Measurements from ENCODE around the gene NUB1. TPM values are rescaled to one million over a fixed set of nuclear protein-coding genes. Genes with fewer than 3 reads are reported as not detected.

NUB1 gene
- total RNA-seq, 2 donors from 2014 or later, result 42.3 to 55.2 TPM

DNA sequence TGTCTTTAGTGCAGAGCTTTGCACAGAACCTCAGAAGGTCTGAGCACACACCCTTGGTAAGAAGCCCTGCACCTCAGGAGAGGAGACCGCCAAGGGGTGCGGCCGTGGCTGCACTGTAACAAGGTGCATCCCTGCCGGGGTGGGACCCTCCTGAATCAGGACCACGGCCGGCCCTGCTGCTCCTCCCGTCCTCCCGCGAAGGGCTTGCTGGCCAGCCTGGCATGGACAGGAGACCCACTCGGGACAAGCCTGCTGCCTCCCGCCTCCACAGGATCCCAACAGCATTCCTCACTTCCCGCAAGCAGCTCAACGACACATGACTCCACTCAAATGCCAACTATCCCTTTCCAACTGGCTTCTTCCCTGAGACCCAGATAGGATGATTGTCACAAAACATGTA lies 55.4 kb downstream of the NUB1 start:
- DNase-seq, result no peak
- intact Hi-C loops (cut with DNase I), result no loop called here
- H3K9me3 ChIP-seq, result no peaks in the 10 kb centered on the region
- H3K27me3 ChIP-seq, result no peaks in the 10 kb centered on the region
- no peak overlapping the region for H3K27ac ChIP-seq
- H3K4me1 ChIP-seq, result no peaks in the 10 kb centered on the region
- H3K36me3 ChIP-seq, result no peaks in the 10 kb centered on the region
- no peak overlapping the region for H3K9ac ChIP-seq (ENCODE audit: low read depth in 2 of 2, low read length in 2 of 2)
- no peak overlapping the region for H3K4me3 ChIP-seq
- TF ChIP-seq, protein P1, sequence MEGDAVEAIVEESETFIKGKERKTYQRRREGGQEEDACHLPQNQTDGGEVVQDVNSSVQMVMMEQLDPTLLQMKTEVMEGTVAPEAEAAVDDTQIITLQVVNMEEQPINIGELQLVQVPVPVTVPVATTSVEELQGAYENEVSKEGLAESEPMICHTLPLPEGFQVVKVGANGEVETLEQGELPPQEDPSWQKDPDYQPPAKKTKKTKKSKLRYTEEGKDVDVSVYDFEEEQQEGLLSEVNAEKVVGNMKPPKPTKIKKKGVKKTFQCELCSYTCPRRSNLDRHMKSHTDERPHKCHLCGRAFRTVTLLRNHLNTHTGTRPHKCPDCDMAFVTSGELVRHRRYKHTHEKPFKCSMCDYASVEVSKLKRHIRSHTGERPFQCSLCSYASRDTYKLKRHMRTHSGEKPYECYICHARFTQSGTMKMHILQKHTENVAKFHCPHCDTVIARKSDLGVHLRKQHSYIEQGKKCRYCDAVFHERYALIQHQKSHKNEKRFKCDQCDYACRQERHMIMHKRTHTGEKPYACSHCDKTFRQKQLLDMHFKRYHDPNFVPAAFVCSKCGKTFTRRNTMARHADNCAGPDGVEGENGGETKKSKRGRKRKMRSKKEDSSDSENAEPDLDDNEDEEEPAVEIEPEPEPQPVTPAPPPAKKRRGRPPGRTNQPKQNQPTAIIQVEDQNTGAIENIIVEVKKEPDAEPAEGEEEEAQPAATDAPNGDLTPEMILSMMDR (IDR thresholded peaks at IDR 0.05), result no peak

DNA sequence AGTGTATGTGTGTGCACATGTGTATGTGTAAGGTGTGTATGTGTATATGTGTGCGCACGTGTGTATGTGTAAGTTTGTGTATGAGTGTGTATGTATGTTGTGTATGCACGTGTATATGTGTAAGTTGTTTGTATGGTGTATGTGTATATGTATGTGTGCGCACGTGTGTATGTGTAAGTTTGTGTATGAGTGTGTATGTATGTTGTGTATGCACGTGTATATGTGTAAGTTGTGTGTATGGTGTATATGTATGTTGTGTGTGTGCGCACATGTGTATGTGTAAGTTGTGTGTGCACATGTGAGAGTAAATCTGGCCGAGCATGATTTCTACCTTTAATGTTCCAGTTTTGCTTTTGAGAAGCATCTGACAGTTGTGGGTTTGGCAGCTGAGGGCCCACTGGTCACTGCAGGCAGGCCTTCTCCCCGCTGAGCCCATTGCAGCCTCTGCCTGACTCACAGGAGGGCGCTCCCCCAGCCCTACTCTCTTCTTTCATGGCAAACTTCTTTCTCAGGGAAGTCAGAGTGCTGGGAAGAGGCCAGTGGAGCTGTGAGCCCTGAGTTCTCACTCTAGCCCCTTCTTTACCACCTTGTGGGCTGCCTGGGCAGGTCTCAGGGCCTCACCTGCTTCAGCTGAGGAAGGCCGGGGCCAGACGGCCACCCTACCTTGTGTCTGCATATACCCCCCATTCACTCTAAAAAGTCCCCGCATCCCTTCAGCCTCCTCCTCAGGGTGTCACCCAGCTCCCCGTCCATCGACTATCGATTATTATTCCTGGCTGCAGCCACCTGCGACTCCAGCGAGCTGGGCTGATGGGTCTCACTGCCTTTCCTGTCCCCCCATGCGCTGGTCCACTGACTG lies 57.1 kb downstream of the NUB1 start:
- DNase-seq, result no peak
- intact Hi-C loops (cut with DNase I), result no loop called here
- H3K9ac ChIP-seq (ENCODE audit: low read depth in 2 of 2, low read length in 2 of 2), result no peak overlapping the region
- H3K27ac ChIP-seq, result no peak overlapping the region
- no peak overlapping the region for H3K4me3 ChIP-seq
- TF ChIP-seq, protein P1 (IDR thresholded peaks at IDR 0.05), result no peak
- H3K27me3 ChIP-seq, result no peaks in the 10 kb centered on the region
- no peaks in the 10 kb centered on the region for H3K9me3 ChIP-seq
- no peaks in the 10 kb centered on the region for H3K36me3 ChIP-seq
- H3K4me1 ChIP-seq, result no peaks in the 10 kb centered on the region

DNA sequence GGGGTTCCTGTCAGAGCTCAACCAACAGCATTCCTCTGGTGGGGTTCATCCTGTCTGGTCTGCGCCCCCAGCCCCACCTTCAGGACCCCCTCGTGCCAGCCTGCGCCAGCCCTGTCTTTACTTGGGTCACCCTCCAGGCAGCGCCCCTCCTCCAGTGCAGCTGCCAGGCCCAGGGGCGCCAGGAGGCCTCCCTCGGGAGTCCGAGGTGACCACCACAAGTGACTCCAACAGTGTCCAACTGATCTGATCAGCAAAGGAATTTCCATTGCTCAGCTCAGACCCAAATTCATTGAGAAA lies 57.6 kb downstream of the NUB1 start:
- Histone ChIP-seq H3K27ac (no peak overlapping the region), H3K9me3 (no peaks in the 10 kb centered on the region), H3K9ac (ENCODE audit: low read depth in 2 of 2, low read length in 2 of 2) (no peak overlapping the region), H3K4me1 (no peaks in the 10 kb centered on the region), H3K27me3 (no peaks in the 10 kb centered on the region), H3K4me3 (no peak overlapping the region), H3K36me3 (no peaks in the 10 kb centered on the region)
- intact Hi-C loops (cut with DNase I), result no loop called here
- no peak for DNase-seq
- TF ChIP-seq, protein P1 (IDR thresholded peaks at IDR 0.05), result no peak

DNA sequence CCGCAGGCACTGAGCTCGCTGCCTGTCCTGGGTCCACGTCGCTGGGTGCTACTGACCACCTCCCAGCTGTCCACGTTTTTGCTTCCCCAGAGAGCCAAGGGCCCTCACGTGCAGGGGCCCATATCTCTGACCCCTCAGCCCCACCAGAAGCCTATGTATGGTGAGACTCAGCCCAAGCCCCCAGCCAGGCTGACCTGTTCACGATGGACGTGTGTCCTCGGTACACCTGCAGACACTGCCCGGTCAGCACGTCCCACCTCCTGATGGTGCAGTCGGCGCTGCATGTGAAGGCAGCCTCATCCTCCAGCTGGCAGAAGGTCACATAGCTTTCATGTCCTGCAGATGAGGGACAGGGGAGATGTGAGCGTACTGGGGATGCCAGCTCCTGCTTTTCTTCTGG lies 58.3 kb downstream of the NUB1 start:
- Histone ChIP-seq H3K9ac (ENCODE audit: low read depth in 2 of 2, low read length in 2 of 2) (no peak overlapping the region), H3K36me3 (no peaks in the 10 kb centered on the region), H3K4me3 (no peak overlapping the region), H3K4me1 (no peaks in the 10 kb centered on the region), H3K27ac (no peak overlapping the region), H3K27me3 (no peaks in the 10 kb centered on the region), H3K9me3 (no peaks in the 10 kb centered on the region)
- DNase-seq, result no peak
- intact Hi-C loops (cut with DNase I), result no loop called here
- TF ChIP-seq, protein P1 (IDR thresholded peaks at IDR 0.05), result no peak

DNA sequence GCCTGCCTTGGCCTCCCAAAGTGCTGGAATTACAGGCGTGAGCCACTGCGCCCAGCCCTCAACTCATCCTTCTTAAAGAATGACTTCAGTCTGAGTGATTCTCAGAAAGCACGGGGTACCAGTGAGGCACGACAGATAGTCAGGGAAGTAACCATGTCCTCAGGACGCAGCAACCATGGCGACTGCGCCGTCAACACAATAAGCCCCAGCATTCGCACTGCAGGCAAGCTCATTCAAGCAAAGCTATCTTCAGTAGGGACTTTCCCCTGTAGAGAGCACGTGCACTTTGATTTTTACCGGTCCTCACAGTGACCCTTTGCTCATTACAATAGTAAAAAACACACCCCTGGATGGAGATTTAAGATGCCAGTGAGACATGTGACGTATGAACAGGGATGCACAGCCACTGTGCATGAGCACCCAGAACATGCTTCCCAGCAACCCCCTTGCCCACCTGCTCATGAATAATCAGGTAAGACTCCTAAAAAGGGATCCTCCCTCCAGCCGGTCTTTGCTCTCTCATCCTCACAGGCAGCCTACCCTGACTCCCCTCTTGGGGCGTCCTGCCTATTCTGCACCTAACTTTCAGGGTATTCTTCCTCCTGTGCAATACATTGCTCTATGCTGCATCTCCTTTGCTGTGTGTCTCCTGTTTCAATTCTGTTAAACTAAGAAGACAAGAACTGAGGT lies 59.2 kb downstream of the NUB1 start:
- Histone ChIP-seq H3K4me3 (no peak overlapping the region), H3K27me3 (no peaks in the 10 kb centered on the region), H3K9ac (ENCODE audit: low read depth in 2 of 2, low read length in 2 of 2) (no peak overlapping the region), H3K4me1 (no peaks in the 10 kb centered on the region), H3K36me3 (no peaks in the 10 kb centered on the region), H3K9me3 (no peaks in the 10 kb centered on the region), H3K27ac (no peak overlapping the region)
- TF ChIP-seq, protein P1 (IDR thresholded peaks at IDR 0.05), result no peak
- intact Hi-C loops (cut with DNase I), result no loop called here
- no peak for DNase-seq
